TTC549 (cell line): ENCODE results near the gene ADCYAP1R1.

ENCODE experiments used
- FAIRE-seq: peaks from 2 replicates; lab custom pipeline; 2012; peaks lifted over from hg19 to GRCh38; lab: Jason Lieb, UNC

Gene ADCYAP1R1

GRCh38 chr7:31043051-31043471 is 9.0 kb upstream of the ADCYAP1R1 start:
- FAIRE-seq = no peak

DNA sequence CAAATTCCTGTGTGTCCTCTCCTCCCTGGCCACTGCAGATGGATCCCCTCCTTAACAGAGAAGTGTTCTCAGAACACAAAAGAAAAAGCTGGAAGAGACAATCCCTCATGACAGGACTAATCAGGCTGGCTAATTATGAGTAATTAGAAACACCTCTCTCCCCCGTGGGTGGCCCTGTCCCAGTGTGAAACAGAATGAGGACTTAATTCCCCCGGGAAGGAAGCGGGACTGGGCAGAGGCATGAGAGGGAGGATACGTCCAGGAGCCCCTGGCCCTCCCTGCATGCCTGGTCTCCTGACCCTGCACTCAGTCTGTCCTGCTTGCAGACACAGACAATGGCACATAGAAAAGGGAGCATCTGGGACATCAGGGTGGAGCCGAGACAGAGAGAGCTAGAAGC is 7.6 kb upstream of the ADCYAP1R1 start:
- FAIRE-seq = no peak

DNA sequence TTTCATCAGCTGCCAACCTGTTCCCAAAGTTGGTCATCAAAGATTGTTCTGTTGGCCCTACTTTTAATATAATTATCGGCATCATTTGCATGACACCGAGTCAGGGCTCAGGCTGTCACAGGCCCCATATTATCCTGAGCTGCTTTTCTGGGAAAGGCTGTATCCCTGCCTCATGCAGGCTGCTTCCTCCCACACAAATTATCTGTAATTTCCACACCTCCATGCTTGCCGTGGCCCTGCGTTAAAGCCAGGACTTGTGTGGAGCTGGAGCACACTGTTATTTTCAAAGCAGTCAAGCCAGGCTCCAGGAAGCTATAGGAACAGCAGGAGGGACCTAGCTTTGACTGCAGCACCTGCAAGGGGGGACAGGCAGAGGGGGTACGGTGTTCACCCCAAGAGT is 5.4 kb upstream of the ADCYAP1R1 start:
- FAIRE-seq = no peak

DNA sequence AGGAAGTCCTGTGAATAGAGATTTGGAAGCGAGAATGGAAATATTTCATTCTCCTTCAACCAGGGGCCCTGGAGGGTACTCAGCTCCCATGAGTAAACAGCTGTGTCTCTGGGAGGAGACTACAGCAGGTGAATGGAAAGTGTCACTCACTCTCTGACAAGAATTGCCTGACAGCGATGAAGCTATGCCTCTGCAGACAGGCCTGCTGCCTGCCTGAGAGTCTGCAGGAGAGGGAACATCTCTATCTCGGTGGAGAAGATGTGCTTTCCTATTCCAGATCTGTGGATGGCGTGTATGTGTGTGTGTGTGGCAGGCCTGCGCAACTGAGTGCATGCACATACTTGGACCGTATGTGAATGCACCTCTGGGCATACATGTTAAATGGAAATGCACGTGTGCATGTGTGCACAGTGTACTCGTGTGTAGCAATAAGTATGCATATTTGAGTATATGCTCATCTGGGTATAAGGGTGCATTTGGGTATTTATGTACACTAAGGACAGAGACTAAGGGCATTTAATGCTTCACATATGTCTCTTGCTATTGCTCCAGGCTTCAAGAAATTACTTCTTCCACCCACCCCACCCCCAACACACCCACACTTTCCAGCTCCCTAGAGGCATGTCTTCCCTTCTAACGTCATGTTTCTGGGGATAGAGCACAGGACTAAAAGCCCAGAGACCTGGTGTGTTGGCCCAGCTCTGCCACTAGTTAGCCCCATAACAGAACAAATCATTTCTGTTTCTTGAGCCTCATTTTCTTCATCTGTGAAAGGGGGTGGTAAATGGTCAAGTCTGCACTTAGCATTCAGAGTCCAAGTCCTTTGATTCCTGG is 4.6 kb upstream of the ADCYAP1R1 start:
- no peak for FAIRE-seq

- no peak for FAIRE-seq
Observed at GRCh38 chr7:31049005-31049765, 2.9 kb upstream of the ADCYAP1R1 start.

DNA sequence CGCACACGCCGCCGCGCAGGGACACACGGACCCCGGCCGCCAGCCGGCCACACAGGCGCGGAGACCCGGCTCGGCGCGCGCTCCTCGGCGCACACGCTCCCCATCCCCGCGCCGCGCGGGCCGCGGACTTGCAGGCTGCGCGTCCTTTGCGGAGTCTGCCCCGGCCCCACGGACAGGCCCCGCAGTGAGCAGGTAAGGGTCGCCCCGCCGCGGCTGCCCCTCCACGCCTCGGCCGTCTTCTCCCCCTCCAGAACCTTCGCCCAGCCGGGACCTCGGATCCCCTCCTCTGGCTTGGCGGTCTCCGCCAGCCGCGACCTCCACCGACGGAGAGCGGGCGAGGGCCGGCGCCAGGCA is 356 bp downstream of the ADCYAP1R1 start:
- no peak for FAIRE-seq

DNA sequence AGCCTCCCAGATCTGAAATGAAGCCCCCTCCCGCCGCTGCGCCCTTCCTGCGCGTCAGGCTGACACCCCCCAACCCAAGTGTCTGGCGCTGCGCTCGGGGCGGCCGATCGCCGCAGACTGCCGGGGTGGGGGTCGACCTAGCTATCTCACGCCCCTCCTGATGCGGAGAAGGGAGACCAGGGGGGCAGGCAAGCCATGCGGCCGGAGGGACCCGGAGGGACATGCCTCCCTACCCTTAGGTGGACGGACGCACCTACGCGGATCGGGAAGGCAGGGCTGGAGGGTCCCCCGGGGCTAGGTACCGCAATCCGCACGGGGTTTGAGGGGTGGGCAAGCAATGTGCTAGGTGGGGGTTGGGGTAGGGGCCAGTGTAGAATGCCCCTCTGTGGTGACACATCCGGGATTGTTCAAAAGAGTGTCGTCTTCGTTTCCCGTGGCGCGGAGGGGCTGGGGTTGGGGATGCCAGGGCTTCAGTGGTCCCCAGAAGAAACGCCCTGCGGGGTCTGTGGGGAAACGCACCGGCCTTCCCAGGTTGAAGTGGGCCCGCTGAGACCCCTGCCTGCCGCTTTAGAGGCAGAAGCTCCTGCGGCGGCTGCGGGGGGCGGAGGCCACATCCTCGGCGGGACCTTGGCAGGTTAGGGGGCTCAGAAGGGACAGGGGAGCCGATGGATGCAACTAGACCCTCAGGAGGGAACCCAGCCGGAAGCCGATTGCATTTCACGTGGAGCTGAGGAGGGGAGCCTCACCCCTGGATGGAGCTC is 913 bp downstream of the ADCYAP1R1 start:
- FAIRE-seq = no peak

GRCh38 chr7:31053986-31054385 is 1.9 kb downstream of the ADCYAP1R1 start:
- no peak for FAIRE-seq

GRCh38 chr7:31054608-31055278 is 2.6 kb downstream of the ADCYAP1R1 start:
- FAIRE-seq = no peak

GRCh38 chr7:31055471-31055870 is 3.4 kb downstream of the ADCYAP1R1 start:
- no peak for FAIRE-seq

GRCh38 chr7:31056775-31057346 is 4.8 kb downstream of the ADCYAP1R1 start:
- no peak for FAIRE-seq

DNA sequence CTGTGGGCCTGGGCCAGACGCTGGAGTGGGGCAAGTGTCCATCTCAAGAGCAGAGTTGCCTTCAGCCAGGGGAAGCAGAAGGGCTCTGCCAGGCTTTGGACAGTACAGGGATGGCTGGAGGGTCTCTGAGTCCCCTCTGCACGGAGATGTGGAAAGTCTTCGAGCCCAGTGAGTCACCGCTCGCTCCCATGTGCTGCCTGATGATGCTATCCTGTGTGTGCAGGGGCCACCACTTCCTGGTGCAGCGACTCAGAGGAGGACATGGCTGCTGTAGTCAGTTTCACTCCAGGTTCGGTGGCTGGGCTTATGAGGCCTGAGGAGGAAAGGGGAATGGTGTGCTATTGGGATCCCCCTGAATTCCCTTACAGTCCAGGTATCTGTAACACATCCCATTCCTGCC is 6.0 kb downstream of the ADCYAP1R1 start:
- no peak for FAIRE-seq

- no peak for FAIRE-seq
Observed at GRCh38 chr7:31058688-31059087, 6.6 kb downstream of the ADCYAP1R1 start.

GRCh38 chr7:31059551-31059950 is 7.4 kb downstream of the ADCYAP1R1 start:
- FAIRE-seq = no peak

GRCh38 chr7:31061185-31061584 is 9.1 kb downstream of the ADCYAP1R1 start:
- no peak for FAIRE-seq

DNA sequence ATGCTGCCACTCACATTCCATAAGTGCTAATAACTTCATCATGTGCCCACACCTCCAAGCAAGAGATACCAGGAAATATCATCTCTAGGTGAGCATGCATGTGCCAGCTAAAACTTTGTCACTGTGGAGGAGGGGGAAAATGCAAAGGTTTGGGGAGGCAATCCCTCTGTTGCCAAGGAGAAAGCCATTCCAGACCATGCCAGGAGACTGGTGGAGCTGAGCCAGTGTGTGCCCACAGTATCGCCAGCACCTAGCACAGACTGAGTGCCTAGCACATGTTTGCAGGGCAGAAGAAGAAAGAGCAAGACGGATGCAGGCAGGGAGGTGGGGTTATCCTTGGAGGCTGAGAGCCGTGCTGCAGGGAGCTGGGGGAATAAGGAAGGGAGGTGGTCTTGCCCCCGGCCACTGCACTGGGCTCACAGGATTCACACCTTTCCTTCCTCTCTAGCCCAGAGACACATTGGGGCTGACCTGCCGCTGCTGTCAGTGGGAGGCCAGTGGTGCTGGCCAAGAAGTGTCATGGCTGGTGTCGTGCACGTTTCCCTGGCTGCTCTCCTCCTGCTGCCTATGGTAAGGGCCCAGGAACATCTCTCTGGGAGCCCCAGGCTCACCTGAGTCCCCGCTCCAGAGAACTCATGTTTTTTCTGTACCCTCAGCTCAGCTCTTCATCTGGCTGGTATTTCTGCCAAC is 10.8 kb downstream of the ADCYAP1R1 start:
- FAIRE-seq = no peak

DNA sequence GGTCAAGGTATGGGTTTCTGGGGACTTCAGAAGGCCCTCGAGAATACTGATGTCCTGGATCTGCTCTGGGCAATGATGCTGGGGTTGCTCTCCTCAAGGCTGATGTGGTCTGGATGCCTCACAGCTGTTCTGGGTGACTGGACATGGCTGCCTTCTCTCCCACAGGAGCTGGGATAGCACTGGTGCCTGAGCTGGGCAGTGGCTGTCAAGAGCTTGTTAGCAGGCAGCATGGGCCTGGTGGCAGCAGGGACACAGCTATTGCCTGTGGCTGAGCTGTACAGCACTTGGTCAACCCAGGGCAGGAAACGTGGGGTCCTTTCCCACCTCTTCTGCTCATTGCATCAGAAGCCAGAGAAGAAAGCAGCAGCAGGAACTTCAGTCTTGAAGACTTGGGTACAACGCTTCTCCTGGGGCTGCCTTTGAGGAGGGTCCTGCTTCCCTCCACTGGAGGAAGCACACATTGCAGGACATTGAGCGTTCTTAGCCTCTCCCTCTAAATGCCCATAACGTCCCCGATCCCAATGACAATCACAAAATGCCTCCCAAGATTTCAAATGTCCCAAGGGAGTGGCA is 13.0 kb downstream of the ADCYAP1R1 start:
- FAIRE-seq = no peak

GRCh38 chr7:31065840-31066239 is 13.7 kb downstream of the ADCYAP1R1 start:
- FAIRE-seq = no peak

GRCh38 chr7:31066516-31067130 is 14.5 kb downstream of the ADCYAP1R1 start:
- FAIRE-seq = no peak

DNA sequence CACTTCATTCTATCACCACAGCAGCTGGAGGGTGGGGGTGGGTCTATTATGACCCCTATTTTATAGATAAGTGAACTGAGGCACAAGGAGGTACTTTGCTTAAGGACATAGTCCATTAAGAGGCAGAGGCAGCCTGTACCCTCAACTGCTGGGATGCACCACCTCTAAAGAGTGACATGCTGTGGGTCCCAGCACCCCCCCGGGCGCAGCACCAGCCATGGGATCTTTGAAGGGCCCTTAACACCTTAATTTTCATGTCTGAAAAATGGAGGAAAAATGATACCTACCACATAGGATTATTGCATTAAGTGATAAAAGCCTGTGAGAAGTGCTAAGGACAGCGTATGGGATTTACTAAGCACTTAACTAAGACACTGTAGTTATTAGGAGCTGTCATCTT is 15.4 kb downstream of the ADCYAP1R1 start:
- FAIRE-seq = no peak
